NCI-H2107 treated with DMSO at 0.1 percent for 48 hours (cell line): ENCODE results near the gene CREB3.

ENCODE experiments used
- DNase-seq: peaks from one replicate; lab custom pipeline; 2025; ENCODE audit not compliant: unreplicated experiment; lab: John Stamatoyannopoulos, UW

Gene CREB3

GRCh38 chr9:35771943-35772342 lies 39.5 kb downstream of the CREB3 start:
- DNase-seq: no peak

GRCh38 chr9:35774907-35775635 lies 42.6 kb downstream of the CREB3 start:
- DNase-seq: peak; percentile 40

GRCh38 chr9:35776018-35776417 lies 43.6 kb downstream of the CREB3 start:
- DNase-seq: peak; percentile 92

GRCh38 chr9:35778496-35778895 lies 46.0 kb downstream of the CREB3 start:
- no peak for DNase-seq

- DNase-seq: no peak
Measured at GRCh38 chr9:35781066-35781465, 48.6 kb downstream of the CREB3 start.

- no peak for DNase-seq
Measured at GRCh38 chr9:35783418-35783817, 51.0 kb downstream of the CREB3 start.
